ENCODE results near the gene MLLT3.

DNA sequence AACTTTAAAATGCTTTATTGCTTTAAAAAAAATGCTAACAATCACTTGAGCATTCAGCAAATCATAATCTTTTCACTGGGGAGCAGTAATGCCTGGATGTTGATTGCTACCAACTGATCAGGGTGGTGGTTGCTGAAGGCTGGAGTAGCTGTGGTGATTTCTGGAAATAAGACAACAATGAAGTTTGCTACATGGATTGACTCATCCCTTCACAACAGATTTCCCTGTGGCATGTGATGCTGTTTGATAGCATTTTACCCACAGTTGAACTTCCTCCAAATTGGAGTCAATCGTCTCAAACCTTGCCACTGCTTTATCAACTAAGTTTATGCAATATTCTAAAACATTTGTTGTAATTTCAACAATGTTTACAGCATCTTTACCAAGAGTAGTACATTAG lies 83.3 kb downstream of the MLLT3 start:
- TF ChIP-seq, protein P1, sequence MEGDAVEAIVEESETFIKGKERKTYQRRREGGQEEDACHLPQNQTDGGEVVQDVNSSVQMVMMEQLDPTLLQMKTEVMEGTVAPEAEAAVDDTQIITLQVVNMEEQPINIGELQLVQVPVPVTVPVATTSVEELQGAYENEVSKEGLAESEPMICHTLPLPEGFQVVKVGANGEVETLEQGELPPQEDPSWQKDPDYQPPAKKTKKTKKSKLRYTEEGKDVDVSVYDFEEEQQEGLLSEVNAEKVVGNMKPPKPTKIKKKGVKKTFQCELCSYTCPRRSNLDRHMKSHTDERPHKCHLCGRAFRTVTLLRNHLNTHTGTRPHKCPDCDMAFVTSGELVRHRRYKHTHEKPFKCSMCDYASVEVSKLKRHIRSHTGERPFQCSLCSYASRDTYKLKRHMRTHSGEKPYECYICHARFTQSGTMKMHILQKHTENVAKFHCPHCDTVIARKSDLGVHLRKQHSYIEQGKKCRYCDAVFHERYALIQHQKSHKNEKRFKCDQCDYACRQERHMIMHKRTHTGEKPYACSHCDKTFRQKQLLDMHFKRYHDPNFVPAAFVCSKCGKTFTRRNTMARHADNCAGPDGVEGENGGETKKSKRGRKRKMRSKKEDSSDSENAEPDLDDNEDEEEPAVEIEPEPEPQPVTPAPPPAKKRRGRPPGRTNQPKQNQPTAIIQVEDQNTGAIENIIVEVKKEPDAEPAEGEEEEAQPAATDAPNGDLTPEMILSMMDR (conservative IDR thresholded peaks at IDR 0.05 in 1 of 2, IDR thresholded peaks at IDR 0.05 in 1 of 2; ENCODE audit: extremely low read depth in 1 of 2, insufficient read depth in 1 of 2, low read depth in 1 of 2, low read length in 2 of 2) = no peak
- no peak for TF ChIP-seq EZH2 (IDR thresholded peaks at IDR 0.05; ENCODE audit: borderline replicate concordance, low read length)

Measured in mammary epithelial cell (primary cell).